GM18951 (cell line): Measurements from ENCODE around the gene ODF2.
"Not testable (repeated sequence)": the region's sequence is repeated elsewhere in the genome, so short reads cannot be mapped to it uniquely, and the experiment has no call there.

ENCODE experiments used
- POLR2A ChIP-seq: IDR thresholded peaks from 4 replicates; pipeline ENCODE4 v1.6.1; 2011; ENCODE audit warnings: mild to moderate bottlenecking; ENCODE audit not compliant: insufficient read length, insufficient read depth; ENCODE audit errors: extremely low read depth
- in situ Hi-C: fragments of 300-500 bp; cut with MboI; formaldehyde crosslinking; loops from one replicate; pipeline ENCODE4 v1.12.0; 2022; ENCODE audit warnings: low sequenced_read_pairs, mixed read lengths, inconsistent platforms; ENCODE audit not compliant: unreplicated experiment

The ODF2 gene

GRCh38 chr9:128503870-128504269 is 48.1 kb downstream of the ODF2 start:
- in situ Hi-C loops = no loop called here

DNA sequence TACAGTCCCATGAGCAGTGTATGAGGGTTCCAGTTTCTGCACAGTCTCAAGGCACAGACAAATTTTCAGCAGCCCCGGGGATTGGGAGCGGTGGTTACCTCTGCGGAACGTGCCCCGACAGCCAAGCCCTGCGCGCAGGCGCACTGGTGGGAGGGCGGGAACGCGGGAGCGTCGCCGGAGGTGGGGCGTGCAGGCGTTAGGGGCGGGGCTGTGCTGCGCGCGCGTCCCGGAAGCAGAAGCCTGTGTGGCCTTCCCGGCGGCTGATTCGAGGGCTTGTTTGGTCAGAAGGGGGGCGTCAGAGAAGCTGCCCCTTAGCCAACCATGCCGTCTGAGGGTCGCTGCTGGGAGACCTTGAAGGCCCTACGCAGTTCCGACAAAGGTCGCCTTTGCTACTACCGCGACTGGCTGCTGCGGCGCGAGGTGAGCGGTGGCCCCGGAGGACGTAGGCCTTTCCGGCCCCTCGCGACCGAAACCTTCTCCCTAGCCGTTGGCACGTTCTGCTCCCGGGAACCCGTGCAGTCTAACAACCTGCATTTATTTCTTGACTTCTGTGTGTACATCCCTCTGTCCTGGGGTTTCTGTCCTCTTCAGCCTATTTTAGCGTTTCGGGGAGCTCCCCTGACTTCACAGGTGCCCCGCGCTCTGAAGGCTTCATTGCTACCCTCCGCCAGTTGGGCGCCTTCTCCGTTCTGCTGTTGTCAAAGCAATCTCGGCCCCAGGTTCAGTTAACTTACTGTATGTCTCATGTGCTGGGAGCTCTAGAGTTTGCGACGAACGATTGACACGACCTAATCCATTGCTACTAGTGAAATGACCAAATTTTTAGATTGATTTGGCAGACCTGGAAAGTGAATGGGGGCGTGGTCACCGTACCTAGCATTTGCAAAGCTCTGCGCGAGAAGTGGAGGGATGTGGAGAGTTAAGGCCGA is 48.9 kb downstream of the ODF2 start, which contains the start of gene GLE1:
GLE1 (plus strand) TSS at position 235 of the 929 bp plus-strand sequence; CDS start at position 322, 87 bp downstream.
- in situ Hi-C loops = no loop called here
- peak; percentile 89 for TF ChIP-seq POLR2A

More at GRCh38 chr9:128503870-128504269, 48.1 kb downstream of the ODF2 start:
- no peak for TF ChIP-seq POLR2A

- TF ChIP-seq POLR2A = no peak
- in situ Hi-C loops = no loop called here
These were observed 49.6 kb downstream of the ODF2 start for GRCh38 chr9:128505414-128505765.

- in situ Hi-C loops = not testable (repeated sequence)
These were observed 50.1 kb downstream of the ODF2 start for GRCh38 chr9:128505906-128506305.

DNA sequence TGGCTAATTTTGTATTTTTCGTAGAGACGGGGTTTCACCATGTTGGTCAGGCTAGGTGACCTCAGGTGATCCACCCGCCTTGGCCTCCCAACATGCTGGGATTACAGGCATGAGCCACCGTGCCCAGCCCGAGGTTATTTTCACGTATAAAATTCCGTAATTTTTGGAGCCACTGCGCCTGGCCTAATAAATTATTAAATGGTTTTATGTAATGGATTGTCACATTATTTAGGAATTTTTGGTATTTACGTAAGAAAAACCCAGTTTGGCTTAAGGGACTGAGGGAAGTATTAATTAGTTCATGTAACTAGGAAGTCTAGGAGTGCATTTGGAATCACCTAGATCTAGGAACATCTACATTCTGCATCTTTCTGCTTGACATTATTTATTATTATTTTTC is 57.0 kb downstream of the ODF2 start:
- no peak for TF ChIP-seq POLR2A
- in situ Hi-C loops = no loop called here

GRCh38 chr9:128521956-128522355 is 66.2 kb downstream of the ODF2 start:
- TF ChIP-seq POLR2A = no peak
- in situ Hi-C loops = no loop called here

- in situ Hi-C loops = no loop called here
- no peak for TF ChIP-seq POLR2A
These were observed 67.6 kb downstream of the ODF2 start for GRCh38 chr9:128523199-128523925.

GRCh38 chr9:128526720-128527119 is 70.9 kb downstream of the ODF2 start:
- in situ Hi-C loops = no loop called here
- TF ChIP-seq POLR2A = no peak

GRCh38 chr9:128528445-128529160 is 72.8 kb downstream of the ODF2 start:
- TF ChIP-seq POLR2A = no peak
- in situ Hi-C loops = no loop called here

DNA sequence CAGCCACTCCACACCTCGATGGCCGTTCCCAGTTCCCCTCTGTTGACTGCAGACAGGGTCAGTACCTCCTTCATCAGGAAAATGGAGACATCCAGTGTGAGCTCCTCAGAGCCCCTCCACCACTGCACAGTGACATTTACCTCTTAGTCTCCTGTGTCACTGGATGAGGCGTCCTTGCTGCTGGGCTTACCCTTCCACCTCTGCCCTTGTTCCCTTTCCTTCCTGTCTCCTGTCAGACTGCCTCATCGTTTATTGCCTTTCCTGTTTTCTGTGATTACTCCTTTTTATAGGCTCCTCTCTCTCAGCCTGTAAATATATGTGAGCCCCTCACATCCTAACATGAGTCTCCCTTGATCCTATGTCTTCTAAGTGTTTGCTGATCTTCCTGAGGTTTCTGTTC is 73.4 kb downstream of the ODF2 start:
- in situ Hi-C loops = no loop called here
- TF ChIP-seq POLR2A = no peak

DNA sequence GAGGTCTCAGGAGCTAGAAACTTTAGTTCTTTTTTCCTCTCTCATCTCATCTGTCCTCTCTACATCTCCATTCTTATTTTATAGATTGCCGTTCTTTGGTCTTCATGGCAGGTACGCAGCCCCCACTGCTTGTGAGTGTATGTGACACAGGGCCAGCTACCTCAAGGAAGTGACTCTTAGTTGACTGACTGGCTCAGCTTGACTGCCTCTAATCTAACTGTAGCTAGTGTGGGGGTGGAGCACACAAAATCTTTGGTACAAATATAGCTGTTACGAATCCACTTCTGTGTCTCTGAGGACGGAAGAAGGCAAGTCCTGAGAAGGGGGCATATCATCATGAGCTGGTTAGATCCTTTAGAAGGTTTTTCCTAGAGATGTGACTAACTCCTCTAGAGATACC is 76.8 kb downstream of the ODF2 start:
- no peak for TF ChIP-seq POLR2A
- in situ Hi-C loops = no loop called here

- TF ChIP-seq POLR2A = no peak
- in situ Hi-C loops = no loop called here
These were observed 85.0 kb downstream of the ODF2 start for GRCh38 chr9:128540634-128541360.

DNA sequence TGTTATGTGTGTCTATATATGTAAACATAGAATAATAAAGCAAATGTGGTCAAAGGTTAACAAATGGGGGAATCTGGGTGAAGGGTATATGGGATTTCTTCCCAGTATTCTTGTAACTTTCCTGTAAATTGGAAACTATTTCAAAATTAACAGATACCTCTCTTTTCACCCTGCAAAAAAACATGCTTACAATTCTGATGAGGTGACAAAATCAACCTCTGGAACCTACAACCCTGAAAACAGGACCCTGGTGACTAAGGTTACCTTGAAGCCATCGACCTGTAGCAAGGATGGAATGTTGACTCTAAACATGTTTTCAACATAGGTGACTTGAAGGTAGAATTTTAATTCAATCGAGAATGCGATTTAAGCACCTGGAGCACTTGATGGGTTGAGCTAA is 90.7 kb downstream of the ODF2 start:
- no peak for TF ChIP-seq POLR2A
- in situ Hi-C loops = no loop called here
